ENCODE measurements around the gene CHPF2. TPM values are rescaled to one million over a fixed set of nuclear protein-coding genes. Genes with fewer than 3 reads are reported as not detected.

Gene CHPF2
- total RNA-seq, 1 donor = 83.2 TPM

DNA sequence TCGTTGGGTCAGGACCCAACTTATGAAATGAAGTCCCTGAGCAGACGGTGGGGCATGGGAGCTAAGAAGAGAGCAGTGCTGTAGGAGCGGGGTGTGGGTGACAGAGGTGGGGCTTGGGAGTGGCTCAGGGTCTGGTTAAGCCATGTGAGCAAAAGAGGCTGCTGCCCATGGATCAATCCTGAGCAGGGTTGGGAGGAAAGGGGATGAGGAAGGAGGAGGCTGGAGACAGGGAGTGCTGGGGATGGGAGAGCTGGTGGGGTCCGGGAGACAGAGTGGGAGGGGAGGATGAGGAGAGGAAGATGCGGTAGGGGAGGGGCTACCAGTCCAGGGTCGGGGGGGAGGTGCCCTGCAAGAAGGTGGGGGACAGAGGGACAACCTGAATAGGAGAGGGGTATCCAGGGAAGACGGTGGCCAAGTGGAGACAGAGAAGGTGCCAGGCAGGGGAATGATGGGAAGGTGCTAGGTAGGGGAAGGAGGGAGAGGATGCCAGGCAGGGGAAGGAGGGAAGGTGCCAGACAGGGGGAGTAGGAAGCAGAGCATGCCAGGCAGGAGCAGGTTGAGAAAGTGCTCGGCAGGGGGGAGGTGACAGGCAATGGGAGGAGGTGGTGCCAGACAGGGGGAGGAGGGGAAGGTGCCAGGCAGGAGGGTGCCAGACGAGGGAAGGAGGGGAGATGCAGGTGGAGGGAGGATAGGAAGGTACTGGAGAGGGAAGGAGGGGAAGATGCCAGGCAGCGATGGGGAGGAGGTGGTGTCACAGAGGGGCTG is 43.7 kb downstream of the CHPF2 start:
- no peak overlapping the region for H3K27ac ChIP-seq (ENCODE audit: low read depth, low read length)
- TF ChIP-seq, protein P1, sequence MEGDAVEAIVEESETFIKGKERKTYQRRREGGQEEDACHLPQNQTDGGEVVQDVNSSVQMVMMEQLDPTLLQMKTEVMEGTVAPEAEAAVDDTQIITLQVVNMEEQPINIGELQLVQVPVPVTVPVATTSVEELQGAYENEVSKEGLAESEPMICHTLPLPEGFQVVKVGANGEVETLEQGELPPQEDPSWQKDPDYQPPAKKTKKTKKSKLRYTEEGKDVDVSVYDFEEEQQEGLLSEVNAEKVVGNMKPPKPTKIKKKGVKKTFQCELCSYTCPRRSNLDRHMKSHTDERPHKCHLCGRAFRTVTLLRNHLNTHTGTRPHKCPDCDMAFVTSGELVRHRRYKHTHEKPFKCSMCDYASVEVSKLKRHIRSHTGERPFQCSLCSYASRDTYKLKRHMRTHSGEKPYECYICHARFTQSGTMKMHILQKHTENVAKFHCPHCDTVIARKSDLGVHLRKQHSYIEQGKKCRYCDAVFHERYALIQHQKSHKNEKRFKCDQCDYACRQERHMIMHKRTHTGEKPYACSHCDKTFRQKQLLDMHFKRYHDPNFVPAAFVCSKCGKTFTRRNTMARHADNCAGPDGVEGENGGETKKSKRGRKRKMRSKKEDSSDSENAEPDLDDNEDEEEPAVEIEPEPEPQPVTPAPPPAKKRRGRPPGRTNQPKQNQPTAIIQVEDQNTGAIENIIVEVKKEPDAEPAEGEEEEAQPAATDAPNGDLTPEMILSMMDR (IDR thresholded peaks at IDR 0.05; ENCODE audit: extremely low read depth, low read depth, low read length) = no peak
- H3K27me3 ChIP-seq (ENCODE audit: insufficient read depth, low read length) = peaks cover 9% of the 10 kb centered on the region
- no peak overlapping the region for H3K4me2 ChIP-seq (ENCODE audit: insufficient read depth, low read length)
- H3K4me1 ChIP-seq (ENCODE audit: insufficient read depth, low read length) = peaks cover 4% of the 10 kb centered on the region
- H3K36me3 ChIP-seq (ENCODE audit: insufficient read depth, low read length) = no peaks in the 10 kb centered on the region
- H3K4me3 ChIP-seq (ENCODE audit: insufficient read depth, low read length) = peak overlapping the region; percentile 70
- H3K9me3 ChIP-seq (ENCODE audit: low read depth, low read length) = no peaks in the 10 kb centered on the region
- no peak for DNase-seq (ENCODE audit: insufficient read length, low spot score, missing footprints)
- no peak overlapping the region for H2AFZ ChIP-seq (ENCODE audit: low read length)
- no peaks in the 10 kb centered on the region for H3K79me2 ChIP-seq (ENCODE audit: insufficient read depth, low read length)
- H4K20me1 ChIP-seq (ENCODE audit: insufficient read depth, low read length) = no peaks in the 10 kb centered on the region

DNA sequence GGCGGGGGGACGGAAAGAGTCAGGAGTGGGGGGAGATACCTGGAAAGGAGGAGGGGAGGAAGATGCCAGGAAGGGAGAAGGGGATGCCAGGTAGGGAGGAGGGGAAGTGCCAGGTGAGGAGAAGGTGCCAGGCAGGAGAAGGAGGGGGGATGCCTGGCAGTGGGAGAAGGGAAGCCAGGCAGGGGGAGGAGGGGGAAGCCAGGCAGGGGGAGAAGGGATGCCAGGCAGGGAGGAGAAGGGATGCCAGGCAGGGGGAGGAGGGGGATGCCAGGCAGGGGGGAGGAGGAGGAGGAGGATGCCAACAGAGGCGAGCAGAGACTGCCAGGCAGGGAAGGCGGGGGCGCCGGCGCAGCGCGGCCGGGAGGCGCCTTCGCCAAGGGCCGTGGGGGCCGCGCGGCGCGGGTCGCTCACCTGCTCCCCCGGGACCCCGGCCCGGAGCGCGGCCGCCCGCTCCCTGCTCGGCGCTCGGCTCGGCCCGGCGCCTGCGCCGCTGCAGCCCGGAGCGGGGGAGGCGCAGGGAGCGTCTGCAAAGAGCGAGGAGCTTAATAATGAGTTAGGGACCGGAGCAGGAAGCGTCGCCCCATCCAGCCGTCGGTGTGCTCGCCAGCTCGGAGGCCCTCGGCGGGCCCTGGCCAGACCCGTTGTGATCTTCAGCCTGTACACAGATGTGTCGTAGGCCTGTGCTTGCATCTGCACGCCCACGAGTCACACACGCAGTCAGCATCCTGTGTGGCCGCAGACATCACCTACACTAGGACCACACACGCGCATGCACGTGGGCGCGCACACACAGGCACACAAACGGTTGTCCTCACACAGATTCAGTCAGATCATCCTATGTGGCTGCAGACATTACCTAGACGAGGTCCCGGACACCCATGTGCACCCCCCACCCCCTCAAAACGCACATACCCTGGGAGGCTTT is 44.6 kb downstream of the CHPF2 start:
- TF ChIP-seq, protein P1 (IDR thresholded peaks at IDR 0.05; ENCODE audit: extremely low read depth, low read depth, low read length) = no peak
- Histone ChIP-seq H3K27ac (ENCODE audit: low read depth, low read length) (no peak overlapping the region), H3K79me2 (ENCODE audit: insufficient read depth, low read length) (no peaks in the 10 kb centered on the region), H2AFZ (ENCODE audit: low read length) (peak overlapping the region; percentile 98), H4K20me1 (ENCODE audit: insufficient read depth, low read length) (no peaks in the 10 kb centered on the region), H3K9me3 (ENCODE audit: low read depth, low read length) (no peaks in the 10 kb centered on the region), H3K4me3 (ENCODE audit: insufficient read depth, low read length) (peak overlapping the region; percentile 70), H3K36me3 (ENCODE audit: insufficient read depth, low read length) (no peaks in the 10 kb centered on the region), H3K4me1 (ENCODE audit: insufficient read depth, low read length) (peaks cover 4% of the 10 kb centered on the region), H3K4me2 (ENCODE audit: insufficient read depth, low read length) (peak overlapping the region; percentile 89), H3K27me3 (ENCODE audit: insufficient read depth, low read length) (peaks cover 14% of the 10 kb centered on the region)
- peak; percentile 98 for DNase-seq (ENCODE audit: insufficient read length, low spot score, missing footprints)

DNA sequence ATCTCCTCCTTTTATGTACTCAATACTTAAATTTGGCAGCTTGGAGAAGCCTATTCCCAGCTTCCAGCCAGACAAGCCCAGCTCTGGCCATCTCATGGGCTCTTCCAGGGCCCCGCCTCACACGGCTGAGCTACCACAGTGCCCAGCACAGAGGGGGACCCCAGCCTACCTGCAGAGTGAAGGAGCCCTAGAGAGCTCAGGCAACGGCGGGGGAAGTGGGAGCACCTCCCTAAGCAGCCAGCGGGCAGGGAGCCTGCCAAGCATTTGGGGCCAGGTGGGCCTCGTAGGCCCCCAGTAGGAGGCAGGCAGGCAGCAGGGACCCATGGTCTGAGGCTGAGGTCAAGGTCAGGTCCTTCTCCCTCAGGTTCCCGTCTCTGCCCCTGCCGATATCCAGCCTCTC is 45.3 kb downstream of the CHPF2 start:
- H3K4me1 ChIP-seq (ENCODE audit: insufficient read depth, low read length) = peaks cover 4% of the 10 kb centered on the region
- peak overlapping the region; percentile 89 for H3K4me2 ChIP-seq (ENCODE audit: insufficient read depth, low read length)
- DNase-seq (ENCODE audit: insufficient read length, low spot score, missing footprints) = no peak
- H3K27ac ChIP-seq (ENCODE audit: low read depth, low read length) = no peak overlapping the region
- peaks cover 14% of the 10 kb centered on the region for H3K27me3 ChIP-seq (ENCODE audit: insufficient read depth, low read length)
- H3K79me2 ChIP-seq (ENCODE audit: insufficient read depth, low read length) = no peaks in the 10 kb centered on the region
- peak overlapping the region; percentile 70 for H3K4me3 ChIP-seq (ENCODE audit: insufficient read depth, low read length)
- TF ChIP-seq, protein P1 (IDR thresholded peaks at IDR 0.05; ENCODE audit: extremely low read depth, low read depth, low read length) = no peak
- no peaks in the 10 kb centered on the region for H4K20me1 ChIP-seq (ENCODE audit: insufficient read depth, low read length)
- H3K9me3 ChIP-seq (ENCODE audit: low read depth, low read length) = no peaks in the 10 kb centered on the region
- peak overlapping the region; percentile 98 for H2AFZ ChIP-seq (ENCODE audit: low read length)
- no peaks in the 10 kb centered on the region for H3K36me3 ChIP-seq (ENCODE audit: insufficient read depth, low read length)

DNA sequence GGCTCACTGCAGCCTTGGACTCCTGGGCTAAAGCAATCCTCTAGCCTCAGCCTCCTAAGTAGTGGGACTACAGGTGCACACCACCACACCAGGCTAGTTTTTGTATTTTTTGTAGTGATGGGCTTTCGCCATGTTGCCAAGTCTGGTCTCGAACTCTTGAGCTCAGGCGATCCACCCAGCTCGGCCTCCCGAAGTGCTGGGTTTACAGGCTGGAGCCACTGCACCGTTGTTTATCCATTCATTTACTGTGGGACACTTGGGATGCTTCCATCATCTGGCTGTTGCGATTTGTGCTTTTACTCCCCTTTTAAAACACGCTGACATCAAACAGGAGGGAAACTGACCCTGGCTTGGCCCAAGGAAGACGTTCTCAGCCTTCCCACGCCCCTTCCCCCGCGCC is 46.7 kb downstream of the CHPF2 start:
- TF ChIP-seq, protein P1 (IDR thresholded peaks at IDR 0.05; ENCODE audit: extremely low read depth, low read depth, low read length) = no peak
- H3K4me2 ChIP-seq (ENCODE audit: insufficient read depth, low read length) = no peak overlapping the region
- no peaks in the 10 kb centered on the region for H3K36me3 ChIP-seq (ENCODE audit: insufficient read depth, low read length)
- H3K79me2 ChIP-seq (ENCODE audit: insufficient read depth, low read length) = no peaks in the 10 kb centered on the region
- no peaks in the 10 kb centered on the region for H3K9me3 ChIP-seq (ENCODE audit: low read depth, low read length)
- no peak overlapping the region for H2AFZ ChIP-seq (ENCODE audit: low read length)
- no peak overlapping the region for H3K4me3 ChIP-seq (ENCODE audit: insufficient read depth, low read length)
- H3K27ac ChIP-seq (ENCODE audit: low read depth, low read length) = no peak overlapping the region
- H3K4me1 ChIP-seq (ENCODE audit: insufficient read depth, low read length) = peaks cover 4% of the 10 kb centered on the region
- H3K27me3 ChIP-seq (ENCODE audit: insufficient read depth, low read length) = peaks cover 14% of the 10 kb centered on the region
- DNase-seq (ENCODE audit: insufficient read length, low spot score, missing footprints) = no peak
- H4K20me1 ChIP-seq (ENCODE audit: insufficient read depth, low read length) = no peaks in the 10 kb centered on the region
